Heart right ventricle (tissue), 16 donors: ENCODE results near the gene KRTAP5-1. TPM values are rescaled to one million over a fixed set of nuclear protein-coding genes. Genes with fewer than 3 reads are reported as not detected.
A peak's percentile ranks its signal among the peaks of the same experiment; 100 is the strongest.

ENCODE experiments used
- ATAC-seq, 8 donors: fragments of 200-7000 bp; cut with Tn5 transposase; one replicate each; pipeline ENCODE4 v1.9.1; 2020; ENCODE audit warnings: mild to moderate bottlenecking in 8 of 8, moderate library complexity in 8 of 8, moderate number of reproducible peaks in 1 of 8
- DNase-seq, 2 donors: peaks; one replicate each; pipeline ENCODE4 v3.0.0-alpha.2; 2020
- H3K27ac ChIP-seq, 10 donors: fragments of 200-600 bp; sonication (generic) in 2 of 10; one replicate each; pipeline versions ENCODE4 v1.5.0 to v1.8.0; 2020 to 2022; ENCODE audit warnings: mild to moderate bottlenecking in 3 of 10
- H3K27me3 ChIP-seq, 7 donors: fragments of 200-600 bp; one replicate each; pipeline ENCODE4 v1.8.0; 2021 to 2022; ENCODE audit warnings: mild to moderate bottlenecking in 2 of 7
- H3K36me3 ChIP-seq, 9 donors: fragments of 200-600 bp; sonication (generic) in 1 of 9; one replicate each; pipeline versions ENCODE4 v1.5.0 to v1.8.0; 2020 to 2022; ENCODE audit warnings: mild to moderate bottlenecking in 2 of 9
- H3K4me1 ChIP-seq, 9 donors: fragments of 200-600 bp; sonication (generic) in 1 of 9; one replicate each; pipeline versions ENCODE4 v1.5.0 to v1.8.0; 2020 to 2022; ENCODE audit warnings: mild to moderate bottlenecking in 4 of 9
- H3K4me3 ChIP-seq, 10 donors: fragments of 200-600 bp; sonication (generic) in 2 of 10; one replicate each; pipeline versions ENCODE4 v1.5.0 to v1.8.0; 2020 to 2022; ENCODE audit warnings: mild to moderate bottlenecking in 7 of 10, moderate library complexity in 2 of 10
- H3K9me3 ChIP-seq, 11 donors: fragments of 200-600 bp in 10 of 11; sonication (generic) in 2 of 11; one replicate each; pipeline versions ENCODE4 v1.5.0 to v1.8.0; 2013 to 2022; ENCODE audit warnings: mild to moderate bottlenecking in 2 of 11, control low read depth in 1 of 11, moderate library complexity in 1 of 11
- CTCF ChIP-seq, 9 donors: fragments of 200-600 bp; sonication (generic) in 2 of 9; IDR thresholded peaks; one replicate each; pipeline versions ENCODE4 v1.5.0 to v1.8.0; 2021 to 2022; ENCODE audit warnings: antibody characterized with exemption in 9 of 9, mild to moderate bottlenecking in 5 of 9, moderate library complexity in 1 of 9
- WGBS, 2 donors: extraction: QIAGEN DNeasy Blood & Tissue Kit; methylation state at CpG; one replicate each; pipeline ENCODE4 v1.1.7; 2013; ENCODE audit warnings: inconsistent platforms in 1 of 2; 5-methylcytosine and 5-hydroxymethylcytosine counted together
- intact Hi-C, 10 donors: fragments of 100-400 bp; cut with DNase I; formaldehyde crosslinking; loops; one replicate each; pipeline versions ENCODE4 v1.11.1 to v1.14.2; 2022
- polyA plus RNA-seq, 2 donors: library from polyadenylated mRNA; stranded (reverse); fragments of 200-250 nt; gene quantifications; one replicate each; pipeline ENCODE4 v1.2.3, GENCODE V29; 2013
- total RNA-seq, 10 donors: library from RNA; stranded (reverse); fragmentation: NEBNext Ultra II Directional in 3 of 10; extraction: Animal tissue kit (Norgen Biotek cat#: 25700) in 3 of 10; gene quantifications; one replicate each; pipeline versions ENCODE4 v1.2.1 to v1.2.4, GENCODE V29; 2021 to 2023
- donor health status: Arrhythmogenic right ventricular cardiomyopathy.
- donor health status: ischemic (EF 13 %, LVEDD 7.1; RV severe dilation, severe dysfunction).
- donor health status: healthy with polysubstance abuse.
- donor health status: DM: no; HTN: yes; CAD: no.
- donor health status: DM: no; HTN: no; CAD: no.
- donor health status: ischemic (EF 25% LVEDD 6.9; RV normal size, moderate dysfunction).
- donor health status: ischemic (EF 25% LVEDD 5.7; RV mildly dilated, moderate dysfunction).
- donor health status: healthy.
- donor health status: DM: yes; HTN: yes; CAD: no.
- donor health status: Ischemic cardiomyopathy.
- donor health status: ischemic (EF 35%, LVEDD 5.7; RV mildly dilated, moderate dysfunction).
- donor health status: nonischemic (EF 11% LVEDD 7.7; RV severe dilation, severe dysfunction).
- donor health status: DM: yes; HTN: yes; CAD: no.
- donor health status: PGD.
- donor health status: ischemic (EF 29% LVEDD 5.4; RV normal size, mild dysfunction).
- donor health status: nonischemic (EF 23%, LVEDD 6.1; RV moderate dilation, normal function).

Gene KRTAP5-1
- total and polyA plus RNA-seq, 12 donors: not detected

GRCh38 chr11:1561955-1562354 is 23.1 kb downstream of the KRTAP5-1 start:
- TF ChIP-seq CTCF (IDR thresholded peaks at IDR 0.05): no peak
- 89 to 94% methylated on average over 5 of the region's 5 CpGs for whole genome bisulfite sequencing, 2 donors
- H3K27me3 ChIP-seq: peaks cover 0 to 4% (median 0%) of the 10 kb centered on the region in 7 donors
- H3K4me1 ChIP-seq: peaks cover 22 to 71% (median 45%) of the 10 kb centered on the region in 9 donors
- no peak for ATAC-seq
- H3K27ac ChIP-seq: peak overlapping the region in 1 of 10 donors; percentile 25
- intact Hi-C loops: no loop called here
- H3K9me3 ChIP-seq: no peaks in the 10 kb centered on the region
- DNase-seq: no peak
- no peak overlapping the region for H3K4me3 ChIP-seq
- peaks cover 0 to 76% (median 19%) of the 10 kb centered on the region in 9 donors for H3K36me3 ChIP-seq

GRCh38 chr11:1561266-1561665 is 23.8 kb downstream of the KRTAP5-1 start:
- Histone ChIP-seq H3K36me3 (peaks cover 0 to 78% (median 19%) of the 10 kb centered on the region in 9 donors), H3K4me3 (no peak overlapping the region), H3K9me3 (no peaks in the 10 kb centered on the region), H3K27me3 (peaks cover 0 to 6% (median 0%) of the 10 kb centered on the region in 7 donors), H3K27ac (peak overlapping the region in 2 of 10 donors; percentile 5 to 99), H3K4me1 (peaks cover 22 to 66% (median 45%) of the 10 kb centered on the region in 9 donors)
- DNase-seq (no peak), ATAC-seq (no peak)
- WGBS, 2 donors: 93 to 94% methylated on average over 17 of the region's 17 CpGs
- intact Hi-C loops: no loop called here
- no peak for TF ChIP-seq CTCF (IDR thresholded peaks at IDR 0.05)

GRCh38 chr11:1560649-1561251 is 24.3 kb downstream of the KRTAP5-1 start:
- WGBS, 2 donors: 79 to 84% methylated on average over 8 of the region's 8 CpGs
- Histone ChIP-seq H3K27ac (peak overlapping the region in 4 of 10 donors; percentile 92 to 99 (median 94)), H3K27me3 (peaks cover 0 to 11% (median 0%) of the 10 kb centered on the region in 7 donors), H3K9me3 (no peaks in the 10 kb centered on the region), H3K4me1 (peaks cover 22 to 65% (median 45%) of the 10 kb centered on the region in 9 donors), H3K4me3 (no peak overlapping the region), H3K36me3 (peaks cover 0 to 78% (median 19%) of the 10 kb centered on the region in 9 donors)
- ATAC-seq (no peak), DNase-seq (no peak)
- peak in 1 of 9 donors; percentile 11 for TF ChIP-seq CTCF (IDR thresholded peaks at IDR 0.05)
- intact Hi-C loops: no loop called here

- Histone ChIP-seq H3K4me1 (peaks cover 22 to 59% (median 44%) of the 10 kb centered on the region in 9 donors), H3K27ac (peak overlapping the region in 9 of 10 donors; percentile 72 to 99 (median 90)), H3K4me3 (no peak overlapping the region), H3K9me3 (no peaks in the 10 kb centered on the region), H3K27me3 (peaks cover 0 to 18% (median 0%) of the 10 kb centered on the region in 7 donors), H3K36me3 (peaks cover 0 to 78% (median 19%) of the 10 kb centered on the region in 9 donors)
- WGBS, 2 donors: 77 to 80% methylated on average over 15 of the region's 15 CpGs
- DNase-seq: no peak
- TF ChIP-seq CTCF (IDR thresholded peaks at IDR 0.05): no peak
- intact Hi-C loops: no loop called here
- no peak for ATAC-seq
Observed at GRCh38 chr11:1560002-1560648, 25.0 kb downstream of the KRTAP5-1 start.
